PC-3 (cell line): ENCODE results near the gene CHST3. TPM values are rescaled to one million over a fixed set of nuclear protein-coding genes. Genes with fewer than 3 reads are reported as not detected.

Experiments
- ATAC-seq: fragments of 200-7000 bp; cut with Tn5 transposase; 2 replicates; pipeline ENCODE4 v1.9.1; 2020; ENCODE audit warnings: mild to moderate bottlenecking, moderate library complexity
- BruUV-seq: library from RNA; stranded (reverse); fragments of 400-500 nt; replicated peaks from 2 replicates; lab custom pipeline; 2021; lab: Mats Ljungman, UMichigan
- CTCF ChIA-PET: fragments of 300-600 bp; sonication (Branson Sonifier 250); formaldehyde crosslinking; loops from one replicate; lab custom pipeline; 2022; ENCODE audit warnings: antibody characterized with exemption; lab: Charles Lee
- POLR2A ChIA-PET: fragments of 300-600 bp; sonication (Branson Sonifier 250); formaldehyde crosslinking; loops from one replicate; lab custom pipeline; 2022; ENCODE audit warnings: antibody characterized with exemption; ENCODE audit not compliant: unreplicated experiment; lab: Charles Lee
- DNase-seq: peaks from one replicate; pipeline ENCODE4 v3.0.0-alpha.2; 2015
- H2AFZ ChIP-seq: fragments of 300-600 bp; sonication (generic); 2 replicates; pipeline ENCODE4 v1.6.0; 2016; ENCODE audit warnings: antibody characterized with exemption, low read length
- H3F3A ChIP-seq: fragments of 300-600 bp; sonication (generic); one replicate; pipeline ENCODE4 v1.6.0; 2017; ENCODE audit warnings: antibody characterized with exemption, low read length, control low read depth, mild to moderate bottlenecking; ENCODE audit not compliant: unreplicated experiment
- H3K27ac ChIP-seq: fragments of 300-600 bp; sonication (generic); 2 replicates; pipeline ENCODE4 v1.5.1; 2016; ENCODE audit warnings: mild to moderate bottlenecking, low read length
- H3K27me3 ChIP-seq: fragments of 300-600 bp; sonication (generic); 2 replicates; pipeline ENCODE4 v1.6.1; 2016; ENCODE audit warnings: low read length, mixed read lengths
- H3K36me3 ChIP-seq: fragments of 300-600 bp; sonication (generic); 2 replicates; pipeline ENCODE4 v1.6.1; 2016; ENCODE audit warnings: low read depth, mixed run types, low read length, mixed read lengths
- H3K4me1 ChIP-seq: fragments of 300-600 bp; sonication (generic); 2 replicates; pipeline ENCODE4 v1.5.1; 2016; ENCODE audit warnings: low read length; ENCODE audit not compliant: insufficient read depth
- H3K4me2 ChIP-seq: fragments of 300-600 bp; sonication (generic); 2 replicates; pipeline ENCODE4 v1.6.0; 2016; ENCODE audit warnings: low read length
- H3K4me3 ChIP-seq: fragments of 300-600 bp; sonication (generic); 2 replicates; pipeline ENCODE4 v1.5.1; 2016; ENCODE audit warnings: mild to moderate bottlenecking, low read length, mixed read lengths
- H3K79me2 ChIP-seq: fragments of 300-600 bp; sonication (generic); 2 replicates; pipeline ENCODE4 v1.6.1; 2017; ENCODE audit warnings: low read length, mixed read lengths
- H3K9ac ChIP-seq: fragments of 300-600 bp; sonication (generic); 2 replicates; pipeline ENCODE4 v1.6.0; 2016; ENCODE audit warnings: mild to moderate bottlenecking, low read length
- H3K9me2 ChIP-seq: fragments of 300-600 bp; sonication (generic); replicated peaks from 2 replicates; pipeline ENCODE4 v1.6.1; 2016; ENCODE audit warnings: mixed run types, low read length, mixed read lengths
- H3K9me3 ChIP-seq: fragments of 300-600 bp; sonication (generic); 2 replicates; pipeline ENCODE4 v1.6.1; 2016; ENCODE audit warnings: low read length, mixed read lengths
- H4K20me1 ChIP-seq: fragments of 300-600 bp; sonication (generic); 2 replicates; pipeline ENCODE4 v1.6.1; 2016; ENCODE audit warnings: low read length, mixed read lengths
- EZH2 ChIP-seq: fragments of 300-600 bp; sonication (generic); IDR thresholded peaks from one replicate; pipeline ENCODE4 v1.6.1; 2017; ENCODE audit warnings: antibody characterized with exemption, mild to moderate bottlenecking, low read length; ENCODE audit not compliant: unreplicated experiment
- EZH2phosphoT487 ChIP-seq: fragments of 300-600 bp; sonication (generic); IDR thresholded peaks from 2 replicates; pipeline ENCODE4 v1.6.1; 2018; ENCODE audit warnings: mild to moderate bottlenecking, antibody characterized with exemption, low read length, borderline replicate concordance
- intact Hi-C: fragments of 100-400 bp; cut with micrococcal nuclease; formaldehyde crosslinking; loops from 2 replicates; pipeline ENCODE4 v1.9.0; 2023
- total RNA-seq: library from RNA; depleted of rRNA; stranded (reverse); fragments of >200 nt; gene quantifications from 2 replicates; pipeline ENCODE4 v1.2.3, GENCODE V29; 2014
- TF ChIP-seq, protein P1 (sequence below): fragments of 300-600 bp; sonication (generic); conservative IDR thresholded peaks from 2 replicates; pipeline ENCODE4 v1.5.1; 2017; ENCODE audit warnings: antibody characterized with exemption, low read depth, mild to moderate bottlenecking, low read length

Gene CHST3
- total RNA-seq, 1 experiment from 2014 or later, result 12.7 TPM

DNA sequence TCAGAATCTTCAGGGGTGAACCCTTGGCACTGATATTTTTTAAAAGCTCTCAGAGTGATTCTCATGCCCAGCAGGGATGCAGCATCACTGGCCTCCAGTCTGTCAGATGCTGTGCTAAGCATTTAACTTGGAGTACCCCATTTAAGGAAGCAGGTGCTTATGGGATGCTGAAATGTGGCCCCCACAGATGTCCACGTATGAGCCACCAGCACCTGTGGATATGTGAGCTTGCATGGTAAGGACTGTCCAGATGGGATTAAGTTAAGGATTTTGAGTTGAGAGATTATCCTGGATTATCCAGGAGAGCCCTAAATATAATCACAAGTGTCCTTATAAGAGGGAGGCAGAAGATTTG lies 17.7 kb downstream of the CHST3 start:
- no peak overlapping the region for H3K4me2 ChIP-seq
- ATAC-seq (no peak), DNase-seq (no peak)
- H3K9me2 ChIP-seq, result no peaks in the 10 kb centered on the region
- H4K20me1 ChIP-seq, result no peaks in the 10 kb centered on the region; the same call in 1 of the 2 replicates
- ChIA-PET POLR2A (no interaction called here), CTCF (no interaction called here)
- no peak overlapping the region for H2AFZ ChIP-seq
- intact Hi-C loops, result no loop called here
- H3K4me3 ChIP-seq, result no peak overlapping the region
- no TSS peak for BruUV-seq
- no peaks in the 10 kb centered on the region for H3K27me3 ChIP-seq
- no peaks in the 10 kb centered on the region for H3F3A ChIP-seq
- H3K9ac ChIP-seq, result no peak overlapping the region
- TF ChIP-seq EZH2 (no peak), EZH2phosphoT487 (no peak)
- TF ChIP-seq, protein P1, sequence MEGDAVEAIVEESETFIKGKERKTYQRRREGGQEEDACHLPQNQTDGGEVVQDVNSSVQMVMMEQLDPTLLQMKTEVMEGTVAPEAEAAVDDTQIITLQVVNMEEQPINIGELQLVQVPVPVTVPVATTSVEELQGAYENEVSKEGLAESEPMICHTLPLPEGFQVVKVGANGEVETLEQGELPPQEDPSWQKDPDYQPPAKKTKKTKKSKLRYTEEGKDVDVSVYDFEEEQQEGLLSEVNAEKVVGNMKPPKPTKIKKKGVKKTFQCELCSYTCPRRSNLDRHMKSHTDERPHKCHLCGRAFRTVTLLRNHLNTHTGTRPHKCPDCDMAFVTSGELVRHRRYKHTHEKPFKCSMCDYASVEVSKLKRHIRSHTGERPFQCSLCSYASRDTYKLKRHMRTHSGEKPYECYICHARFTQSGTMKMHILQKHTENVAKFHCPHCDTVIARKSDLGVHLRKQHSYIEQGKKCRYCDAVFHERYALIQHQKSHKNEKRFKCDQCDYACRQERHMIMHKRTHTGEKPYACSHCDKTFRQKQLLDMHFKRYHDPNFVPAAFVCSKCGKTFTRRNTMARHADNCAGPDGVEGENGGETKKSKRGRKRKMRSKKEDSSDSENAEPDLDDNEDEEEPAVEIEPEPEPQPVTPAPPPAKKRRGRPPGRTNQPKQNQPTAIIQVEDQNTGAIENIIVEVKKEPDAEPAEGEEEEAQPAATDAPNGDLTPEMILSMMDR, result no peak
- H3K27ac ChIP-seq, result no peak overlapping the region
- no peaks in the 10 kb centered on the region for H3K9me3 ChIP-seq
- no peaks in the 10 kb centered on the region for H3K36me3 ChIP-seq
- peaks cover 49% of the 10 kb centered on the region for H3K79me2 ChIP-seq
- H3K4me1 ChIP-seq, result peaks cover 4% of the 10 kb centered on the region

DNA sequence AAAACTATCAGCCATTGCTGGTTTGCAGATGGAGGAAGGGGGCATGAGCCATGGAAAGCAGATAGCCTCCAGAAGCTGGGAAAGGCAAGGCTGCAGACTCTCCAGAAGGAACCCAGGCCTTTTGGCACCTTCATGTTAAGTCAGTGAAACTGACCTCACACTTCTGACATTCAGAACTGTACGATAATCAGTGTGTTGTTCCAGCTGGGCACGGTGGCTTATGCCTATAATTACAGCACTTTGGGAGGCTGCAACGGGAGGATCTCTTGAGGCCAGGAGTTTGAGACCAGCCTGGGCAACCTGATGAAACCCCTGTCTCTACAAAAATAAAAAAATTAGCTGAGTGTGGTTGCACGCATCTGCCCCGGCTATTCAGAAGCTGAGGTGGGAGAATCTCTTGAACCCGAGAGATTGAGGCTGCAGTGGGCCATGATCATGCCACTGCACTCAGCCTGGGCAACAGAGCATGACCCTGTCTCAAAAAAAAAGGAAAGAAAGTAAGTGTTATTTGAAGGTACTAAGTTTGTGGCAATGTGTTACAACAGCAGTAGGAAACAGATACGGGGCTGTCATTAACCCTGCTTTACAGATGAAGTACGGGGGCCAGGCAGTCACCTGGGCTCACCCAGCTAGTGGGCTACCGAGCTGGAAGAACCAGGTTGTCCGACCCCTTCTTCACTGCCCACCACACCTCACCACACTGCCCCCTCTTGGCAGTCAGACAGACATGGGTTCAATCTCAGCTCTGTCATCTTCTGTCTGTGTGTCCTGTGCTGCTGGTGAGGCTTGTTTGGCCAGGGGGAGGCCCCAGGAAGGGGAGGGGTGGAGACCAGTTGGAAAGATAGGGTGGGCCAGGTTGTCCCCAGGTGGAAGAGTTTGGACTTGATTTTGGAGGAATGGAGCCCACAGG lies 18.3 kb downstream of the CHST3 start:
- Histone ChIP-seq H3K9me2 (no peaks in the 10 kb centered on the region), H3K4me1 (no peaks in the 10 kb centered on the region), H3K79me2 (peaks cover 42% of the 10 kb centered on the region), H2AFZ (no peak overlapping the region), H3K27ac (no peak overlapping the region), H3K4me3 (no peak overlapping the region), H3K36me3 (no peaks in the 10 kb centered on the region), H4K20me1 (no peaks in the 10 kb centered on the region; the same call in 1 of the 2 replicates), H3K9ac (no peak overlapping the region), H3K9me3 (no peaks in the 10 kb centered on the region), H3K27me3 (no peaks in the 10 kb centered on the region), H3K4me2 (no peak overlapping the region), H3F3A (no peaks in the 10 kb centered on the region)
- BruUV-seq, result no TSS peak
- ChIA-PET CTCF (no interaction called here), POLR2A (no interaction called here)
- ATAC-seq (no peak), DNase-seq (no peak)
- TF ChIP-seq EZH2 (no peak), EZH2phosphoT487 (no peak)
- TF ChIP-seq, protein P1, result no peak
- intact Hi-C loops, result no loop called here
